Middle frontal gyrus (tissue), 1 donor: ENCODE measurements around the gene RMND5A.
"Not testable (repeated sequence)": the region's sequence is repeated elsewhere in the genome, so short reads cannot be mapped to it uniquely, and the experiment has no call there.

ENCODE experiments used
- DNase-seq: peaks from one replicate; pipeline ENCODE4 v3.0.0-alpha.2; 2015; ENCODE audit warnings: low spot score; ENCODE audit errors: extremely low spot score

RMND5A gene

GRCh38 chr2:86708126-86708525, 12.0 kb upstream of the RMND5A start:
- DNase-seq, result not testable (repeated sequence)

- DNase-seq, result not testable (repeated sequence)
Measured at GRCh38 chr2:86714579-86715173, 5.4 kb upstream of the RMND5A start.

GRCh38 chr2:86719263-86719636, 841 bp upstream of the RMND5A start:
- not testable (repeated sequence) for DNase-seq

GRCh38 chr2:86720540-86721320, 639 bp downstream of the RMND5A start:
- DNase-seq, result not testable (repeated sequence)

- not testable (repeated sequence) for DNase-seq
Measured at GRCh38 chr2:86725706-86726105, 5.6 kb downstream of the RMND5A start.

GRCh38 chr2:86732040-86732525, 12.0 kb downstream of the RMND5A start:
- DNase-seq, result not testable (repeated sequence)

GRCh38 chr2:86732837-86733236, 12.7 kb downstream of the RMND5A start:
- not testable (repeated sequence) for DNase-seq

GRCh38 chr2:86733528-86733927, 13.4 kb downstream of the RMND5A start:
- DNase-seq, result not testable (repeated sequence)

- not testable (repeated sequence) for DNase-seq
Measured at GRCh38 chr2:86734896-86735295, 14.8 kb downstream of the RMND5A start.

GRCh38 chr2:86739485-86739884, 19.4 kb downstream of the RMND5A start:
- DNase-seq, result not testable (repeated sequence)

GRCh38 chr2:86739889-86740288, 19.8 kb downstream of the RMND5A start:
- DNase-seq, result not testable (repeated sequence)

- not testable (repeated sequence) for DNase-seq
Measured at GRCh38 chr2:86741889-86742498, 21.9 kb downstream of the RMND5A start.

GRCh38 chr2:86744152-86744551, 24.1 kb downstream of the RMND5A start:
- no peak for DNase-seq

- DNase-seq, result no peak
Measured at GRCh38 chr2:86746939-86747338, 26.8 kb downstream of the RMND5A start.

GRCh38 chr2:86747711-86748639, 27.9 kb downstream of the RMND5A start:
- DNase-seq, result peak; percentile 66

GRCh38 chr2:86750240-86750839, 30.2 kb downstream of the RMND5A start:
- DNase-seq, result no peak

- DNase-seq, result no peak
Measured at GRCh38 chr2:86751778-86752177, 31.7 kb downstream of the RMND5A start.

- DNase-seq, result no peak
Measured at GRCh38 chr2:86752934-86753333, 32.8 kb downstream of the RMND5A start.

- DNase-seq, result no peak
Measured at GRCh38 chr2:86753606-86754005, 33.5 kb downstream of the RMND5A start.

- DNase-seq, result no peak
Measured at GRCh38 chr2:86758405-86758804, 38.3 kb downstream of the RMND5A start.

GRCh38 chr2:86760371-86760770, 40.3 kb downstream of the RMND5A start:
- no peak for DNase-seq
